Measurements from ENCODE around the gene SRPK1. TPM values are rescaled to one million over a fixed set of nuclear protein-coding genes. Genes with fewer than 3 reads are reported as not detected.

The SRPK1 gene
- total and polyA plus RNA-seq, 8 donors = 10.7 to 204 (median 30.4) TPM

DNA sequence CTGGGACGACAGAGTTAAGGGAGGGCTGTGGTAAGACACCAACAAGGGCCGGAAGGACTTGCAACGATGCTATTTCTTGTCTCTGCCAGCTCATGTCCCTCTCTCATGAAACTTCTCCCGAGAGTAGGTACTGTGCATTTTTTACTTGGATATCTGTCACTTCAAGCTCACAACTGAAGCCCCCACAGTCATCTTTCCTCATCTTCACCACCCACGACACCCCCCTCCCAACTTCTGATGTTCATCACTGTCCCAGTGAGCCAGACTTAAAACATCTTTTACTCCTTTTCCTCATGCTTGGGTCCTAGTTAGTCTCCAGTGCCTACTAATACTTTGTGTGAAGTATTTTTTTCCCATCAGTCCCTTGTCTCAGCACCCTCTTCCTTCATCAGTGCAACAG lies 34.6 kb upstream of the SRPK1 start:
- TF ChIP-seq, protein P1, sequence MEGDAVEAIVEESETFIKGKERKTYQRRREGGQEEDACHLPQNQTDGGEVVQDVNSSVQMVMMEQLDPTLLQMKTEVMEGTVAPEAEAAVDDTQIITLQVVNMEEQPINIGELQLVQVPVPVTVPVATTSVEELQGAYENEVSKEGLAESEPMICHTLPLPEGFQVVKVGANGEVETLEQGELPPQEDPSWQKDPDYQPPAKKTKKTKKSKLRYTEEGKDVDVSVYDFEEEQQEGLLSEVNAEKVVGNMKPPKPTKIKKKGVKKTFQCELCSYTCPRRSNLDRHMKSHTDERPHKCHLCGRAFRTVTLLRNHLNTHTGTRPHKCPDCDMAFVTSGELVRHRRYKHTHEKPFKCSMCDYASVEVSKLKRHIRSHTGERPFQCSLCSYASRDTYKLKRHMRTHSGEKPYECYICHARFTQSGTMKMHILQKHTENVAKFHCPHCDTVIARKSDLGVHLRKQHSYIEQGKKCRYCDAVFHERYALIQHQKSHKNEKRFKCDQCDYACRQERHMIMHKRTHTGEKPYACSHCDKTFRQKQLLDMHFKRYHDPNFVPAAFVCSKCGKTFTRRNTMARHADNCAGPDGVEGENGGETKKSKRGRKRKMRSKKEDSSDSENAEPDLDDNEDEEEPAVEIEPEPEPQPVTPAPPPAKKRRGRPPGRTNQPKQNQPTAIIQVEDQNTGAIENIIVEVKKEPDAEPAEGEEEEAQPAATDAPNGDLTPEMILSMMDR (IDR thresholded peaks at IDR 0.05) = no peak
- no peak for TF ChIP-seq POLR2AphosphoS5 (IDR thresholded peaks at IDR 0.05)
- TF ChIP-seq POLR2A (IDR thresholded peaks at IDR 0.05) = no peak
- no peak for TF ChIP-seq EP300 (IDR thresholded peaks at IDR 0.05)
- DNase-seq = no peak
- WGBS, 5 donors = 80 to 94% (median 89%) methylated on average over 5 of the region's 5 CpGs

DNA sequence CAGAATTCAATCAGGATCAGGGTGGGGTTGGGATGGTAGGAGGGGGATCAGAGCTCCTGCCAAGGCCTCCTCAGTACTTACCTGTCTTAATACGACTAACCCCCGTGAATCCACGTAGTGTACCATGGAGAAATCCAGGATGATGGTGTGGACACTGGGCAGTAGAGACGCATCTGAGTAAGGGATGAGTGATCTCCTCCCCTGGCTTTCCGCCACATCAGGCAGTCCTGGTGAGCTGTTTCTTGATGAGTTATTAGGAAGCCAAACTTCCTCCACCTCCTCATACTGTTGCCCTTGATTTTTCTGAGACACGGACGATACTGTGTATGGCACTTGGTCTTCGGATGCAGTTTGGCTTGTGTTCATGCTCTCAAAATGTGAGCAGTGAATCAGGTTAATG lies 34.2 kb upstream of the SRPK1 start:
- Histone ChIP-seq H3K36me3 (no peaks in the 10 kb centered on the region), H3K27me3 (no peaks in the 10 kb centered on the region), H3K4me3 (no peak overlapping the region), H3K27ac (no peak overlapping the region), H3K4me1 (no peaks in the 10 kb centered on the region), H3K9me3 (no peaks in the 10 kb centered on the region)
- 94 to 97% (median 96%) methylated on average over 8 of the region's 8 CpGs for WGBS, 5 donors
- intact Hi-C loops (cut with DNase I; ENCODE audit: low total_unique reads) = no loop called here
- DNase-seq = no peak
- TF ChIP-seq, protein P1 (IDR thresholded peaks at IDR 0.05) = no peak
- TF ChIP-seq POLR2AphosphoS5 (IDR thresholded peaks at IDR 0.05) (no peak), EP300 (IDR thresholded peaks at IDR 0.05) (no peak), POLR2A (IDR thresholded peaks at IDR 0.05) (no peak)

More for the DNA sequence above, 34.6 kb upstream of the SRPK1 start:
- Histone ChIP-seq H3K36me3 (no peaks in the 10 kb centered on the region), H3K9me3 (no peaks in the 10 kb centered on the region), H3K4me3 (no peak overlapping the region), H3K27me3 (no peaks in the 10 kb centered on the region), H3K4me1 (no peaks in the 10 kb centered on the region), H3K27ac (no peak overlapping the region)
- intact Hi-C loops (cut with DNase I; ENCODE audit: low total_unique reads) = no loop called here

DNA sequence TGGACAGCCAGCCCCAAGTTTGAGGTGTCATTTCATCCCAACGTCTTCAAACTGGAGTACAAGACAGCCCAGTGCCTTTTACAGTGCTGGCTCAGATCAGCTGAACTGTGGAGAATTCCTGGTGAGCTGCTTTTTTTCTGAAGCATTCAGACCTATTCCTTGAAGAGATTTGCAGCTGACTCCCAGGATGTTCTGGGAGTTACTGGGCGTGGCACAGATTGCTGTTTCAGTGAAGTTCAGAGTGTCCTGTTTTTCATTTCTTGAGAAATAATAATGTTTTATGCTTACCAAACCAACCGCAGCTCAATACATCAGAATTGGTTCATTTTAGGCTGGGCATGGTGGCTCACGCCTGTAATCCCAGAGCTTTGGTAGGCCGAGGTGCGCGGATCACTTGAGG lies 33.4 kb upstream of the SRPK1 start:
- WGBS, 5 donors = 90 to 94% (median 91%) methylated on average over 7 of the region's 7 CpGs
- Histone ChIP-seq H3K4me3 (no peak overlapping the region), H3K27ac (no peak overlapping the region), H3K4me1 (no peaks in the 10 kb centered on the region), H3K27me3 (no peaks in the 10 kb centered on the region), H3K36me3 (no peaks in the 10 kb centered on the region), H3K9me3 (no peaks in the 10 kb centered on the region)
- DNase-seq = no peak
- TF ChIP-seq EP300 (IDR thresholded peaks at IDR 0.05) (no peak), POLR2AphosphoS5 (IDR thresholded peaks at IDR 0.05) (no peak), POLR2A (IDR thresholded peaks at IDR 0.05) (no peak)
- TF ChIP-seq, protein P1 (IDR thresholded peaks at IDR 0.05) = no peak
- intact Hi-C loops (cut with DNase I; ENCODE audit: low total_unique reads) = no loop called here

DNA sequence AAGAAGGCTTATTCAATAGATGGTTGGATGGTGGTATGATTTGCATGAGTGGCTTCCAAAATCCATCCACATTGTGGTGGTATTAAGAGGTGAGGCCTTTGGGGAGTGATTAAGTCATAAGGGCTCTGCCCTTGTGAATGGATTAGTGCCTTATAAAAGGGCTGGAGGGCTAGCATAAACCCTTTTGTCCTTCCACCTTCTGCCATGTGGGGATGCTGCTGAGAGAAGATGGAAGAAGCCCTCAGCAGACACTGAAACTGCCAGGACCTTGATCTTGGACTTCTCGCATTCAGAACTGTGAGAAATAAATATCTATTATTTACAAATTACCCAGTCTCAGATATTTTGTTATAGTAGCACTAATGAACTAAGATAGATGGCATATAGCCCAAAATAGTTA lies 27.8 kb upstream of the SRPK1 start:
- intact Hi-C loops (cut with DNase I; ENCODE audit: low total_unique reads) = no loop called here
- TF ChIP-seq, protein P1 (IDR thresholded peaks at IDR 0.05) = no peak
- no peak for TF ChIP-seq POLR2A (IDR thresholded peaks at IDR 0.05)
- no peak for TF ChIP-seq POLR2AphosphoS5 (IDR thresholded peaks at IDR 0.05)
- TF ChIP-seq EP300 (IDR thresholded peaks at IDR 0.05) = no peak
- no peaks in the 10 kb centered on the region for H3K9me3 ChIP-seq
- H3K36me3 ChIP-seq = no peaks in the 10 kb centered on the region
- H3K4me1 ChIP-seq = no peaks in the 10 kb centered on the region
- H3K27me3 ChIP-seq = no peaks in the 10 kb centered on the region
- WGBS, 5 donors = 92 to 98% (median 93%) methylated on average over 1 of the region's 1 CpG
- no peak overlapping the region for H3K27ac ChIP-seq
- no peak for DNase-seq
- no peak overlapping the region for H3K4me3 ChIP-seq

Data from stomach (tissue), 9 donors.